PFSK-1 (cell line): ENCODE measurements around the gene SLC4A2.

Experiments
- FOXP2 ChIP-seq: optimal IDR thresholded peaks from 2 replicates; pipeline ENCODE3; 2011; ENCODE audit warnings: borderline replicate concordance, control low read depth, inconsistent platforms; ENCODE audit not compliant: insufficient read depth; ENCODE audit errors: extremely low read length, extremely low read depth
- POLR2AphosphoS5 ChIP-seq: IDR thresholded peaks from 2 replicates; pipeline ENCODE4 v1.6.1; 2012; ENCODE audit warnings: low read depth, mild to moderate bottlenecking, control low read depth, low read length, moderate library complexity
- SIN3A ChIP-seq: IDR thresholded peaks from 2 replicates; pipeline ENCODE4 v1.6.1; 2012; ENCODE audit warnings: mild to moderate bottlenecking, low read length, moderate library complexity, borderline replicate concordance; ENCODE audit not compliant: insufficient read depth
- TAF1 ChIP-seq: IDR thresholded peaks from 2 replicates; pipeline ENCODE4 v1.6.1; 2012; ENCODE audit warnings: low read length, control low read depth, borderline replicate concordance; ENCODE audit not compliant: insufficient read depth
- TF ChIP-seq, protein P1 (sequence below), 2 experiments: IDR thresholded peaks; 2 replicates each; pipeline versions ENCODE4 v1.6.1 to v1.8.0; 2011 to 2012; ENCODE audit warnings: low read depth in 2 of 2, low read length in 2 of 2, control low read depth in 1 of 2, inconsistent platforms in 1 of 2, mild to moderate bottlenecking in 1 of 2, moderate library complexity in 1 of 2; ENCODE audit not compliant: insufficient read depth in 1 of 2

The SLC4A2 gene

DNA sequence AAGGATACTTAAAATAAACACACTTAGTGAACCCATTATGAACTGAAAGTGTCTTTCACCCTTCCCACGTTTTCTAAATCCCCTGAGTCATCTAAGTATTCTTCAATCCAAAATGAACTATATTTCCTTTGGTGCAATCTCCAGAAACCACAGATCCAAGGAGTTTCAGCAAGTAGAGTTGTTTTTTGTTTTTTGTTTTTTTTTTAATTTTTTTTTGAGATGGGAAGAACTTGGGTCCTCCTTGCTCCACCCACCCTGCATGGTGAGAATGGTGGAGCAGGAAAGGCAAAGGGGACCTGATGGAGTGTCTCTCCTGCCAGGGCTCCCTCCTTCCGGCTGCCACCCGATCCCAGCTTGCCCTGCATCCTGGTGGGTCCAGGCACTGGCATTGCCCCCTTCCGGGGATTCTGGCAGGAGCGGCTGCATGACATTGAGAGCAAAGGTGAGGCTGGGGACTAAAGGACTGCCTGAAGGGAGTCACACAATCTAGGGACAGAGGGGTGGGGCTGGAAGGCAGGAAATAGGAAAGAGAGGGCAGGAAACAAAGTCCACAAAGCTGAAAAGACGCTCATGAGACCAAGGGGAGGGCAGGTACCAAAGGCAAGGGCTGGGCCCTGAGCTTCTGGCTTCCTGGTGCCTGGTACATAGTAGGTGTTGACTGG is 47.2 kb upstream of the SLC4A2 start:
- TF ChIP-seq POLR2AphosphoS5, result no peak
- no peak for TF ChIP-seq TAF1
- TF ChIP-seq SIN3A, result no peak
- TF ChIP-seq FOXP2, result no peak
- TF ChIP-seq, protein P1, sequence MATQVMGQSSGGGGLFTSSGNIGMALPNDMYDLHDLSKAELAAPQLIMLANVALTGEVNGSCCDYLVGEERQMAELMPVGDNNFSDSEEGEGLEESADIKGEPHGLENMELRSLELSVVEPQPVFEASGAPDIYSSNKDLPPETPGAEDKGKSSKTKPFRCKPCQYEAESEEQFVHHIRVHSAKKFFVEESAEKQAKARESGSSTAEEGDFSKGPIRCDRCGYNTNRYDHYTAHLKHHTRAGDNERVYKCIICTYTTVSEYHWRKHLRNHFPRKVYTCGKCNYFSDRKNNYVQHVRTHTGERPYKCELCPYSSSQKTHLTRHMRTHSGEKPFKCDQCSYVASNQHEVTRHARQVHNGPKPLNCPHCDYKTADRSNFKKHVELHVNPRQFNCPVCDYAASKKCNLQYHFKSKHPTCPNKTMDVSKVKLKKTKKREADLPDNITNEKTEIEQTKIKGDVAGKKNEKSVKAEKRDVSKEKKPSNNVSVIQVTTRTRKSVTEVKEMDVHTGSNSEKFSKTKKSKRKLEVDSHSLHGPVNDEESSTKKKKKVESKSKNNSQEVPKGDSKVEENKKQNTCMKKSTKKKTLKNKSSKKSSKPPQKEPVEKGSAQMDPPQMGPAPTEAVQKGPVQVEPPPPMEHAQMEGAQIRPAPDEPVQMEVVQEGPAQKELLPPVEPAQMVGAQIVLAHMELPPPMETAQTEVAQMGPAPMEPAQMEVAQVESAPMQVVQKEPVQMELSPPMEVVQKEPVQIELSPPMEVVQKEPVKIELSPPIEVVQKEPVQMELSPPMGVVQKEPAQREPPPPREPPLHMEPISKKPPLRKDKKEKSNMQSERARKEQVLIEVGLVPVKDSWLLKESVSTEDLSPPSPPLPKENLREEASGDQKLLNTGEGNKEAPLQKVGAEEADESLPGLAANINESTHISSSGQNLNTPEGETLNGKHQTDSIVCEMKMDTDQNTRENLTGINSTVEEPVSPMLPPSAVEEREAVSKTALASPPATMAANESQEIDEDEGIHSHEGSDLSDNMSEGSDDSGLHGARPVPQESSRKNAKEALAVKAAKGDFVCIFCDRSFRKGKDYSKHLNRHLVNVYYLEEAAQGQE (IDR thresholded peaks at IDR 0.05; ENCODE audit: insufficient read depth in 1 of 2, low read depth in 2 of 2, low read length in 2 of 2), result no peak

DNA sequence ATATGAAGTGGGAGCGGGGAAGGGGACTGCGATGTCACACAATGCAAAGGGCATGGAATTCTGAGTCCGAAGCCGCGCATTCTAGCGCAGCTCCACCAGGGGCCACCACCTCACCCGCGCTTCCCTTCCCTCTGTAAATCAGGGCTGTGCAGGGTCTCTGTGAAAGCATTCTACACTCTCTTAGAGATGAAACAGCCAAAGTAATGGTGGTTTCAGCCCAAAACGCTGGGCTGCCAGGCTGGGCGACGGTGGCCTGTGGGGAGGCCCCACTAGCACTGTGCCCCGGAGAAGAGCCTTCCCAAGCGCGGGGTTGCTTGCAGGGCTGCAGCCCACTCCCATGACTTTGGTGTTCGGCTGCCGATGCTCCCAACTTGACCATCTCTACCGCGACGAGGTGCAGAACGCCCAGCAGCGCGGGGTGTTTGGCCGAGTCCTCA is 46.5 kb upstream of the SLC4A2 start:
- no peak for TF ChIP-seq POLR2AphosphoS5
- TF ChIP-seq SIN3A, result no peak
- TF ChIP-seq TAF1, result no peak
- TF ChIP-seq, protein P1 (IDR thresholded peaks at IDR 0.05; ENCODE audit: insufficient read depth in 1 of 2, low read depth in 2 of 2, low read length in 2 of 2), result no peak
- no peak for TF ChIP-seq FOXP2

- TF ChIP-seq TAF1, result no peak
- TF ChIP-seq, protein P1 (IDR thresholded peaks at IDR 0.05; ENCODE audit: insufficient read depth in 1 of 2, low read depth in 2 of 2, low read length in 2 of 2), result no peak
- TF ChIP-seq POLR2AphosphoS5, result no peak
- no peak for TF ChIP-seq SIN3A
- no peak for TF ChIP-seq FOXP2
Observed at GRCh38 chr7:151013356-151013732, 46.0 kb upstream of the SLC4A2 start.

DNA sequence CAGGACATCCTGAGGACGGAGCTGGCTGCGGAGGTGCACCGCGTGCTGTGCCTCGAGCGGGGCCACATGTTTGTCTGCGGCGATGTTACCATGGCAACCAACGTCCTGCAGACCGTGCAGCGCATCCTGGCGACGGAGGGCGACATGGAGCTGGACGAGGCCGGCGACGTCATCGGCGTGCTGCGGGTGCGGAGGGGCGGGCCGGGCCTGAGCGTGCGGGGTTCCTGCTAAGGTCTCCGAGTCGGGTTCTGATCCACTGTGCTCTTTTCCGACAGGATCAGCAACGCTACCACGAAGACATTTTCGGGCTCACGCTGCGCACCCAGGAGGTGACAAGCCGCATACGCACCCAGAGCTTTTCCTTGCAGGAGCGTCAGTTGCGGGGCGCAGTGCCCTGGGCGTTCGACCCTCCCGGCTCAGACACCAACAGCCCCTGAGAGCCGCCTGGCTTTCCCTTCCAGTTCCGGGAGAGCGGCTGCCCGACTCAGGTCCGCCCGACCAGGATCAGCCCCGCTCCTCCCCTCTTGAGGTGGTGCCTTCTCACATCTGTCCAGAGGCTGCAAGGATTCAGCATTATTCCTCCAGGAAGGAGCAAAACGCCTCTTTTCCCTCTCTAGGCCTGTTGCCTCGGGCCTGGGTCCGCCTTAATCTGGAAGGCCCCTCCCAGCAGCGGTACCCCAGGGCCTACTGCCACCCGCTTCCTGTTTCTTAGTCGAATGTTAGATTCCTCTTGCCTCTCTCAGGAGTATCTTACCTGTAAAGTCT is 45.5 kb upstream of the SLC4A2 start:
- TF ChIP-seq FOXP2, result no peak
- TF ChIP-seq TAF1, result no peak
- TF ChIP-seq SIN3A, result no peak
- TF ChIP-seq, protein P1 (IDR thresholded peaks at IDR 0.05; ENCODE audit: insufficient read depth in 1 of 2, low read depth in 2 of 2, low read length in 2 of 2), result no peak
- no peak for TF ChIP-seq POLR2AphosphoS5
